HG03139 (cell line): ENCODE data around the gene DDX54.

Source experiments
- ATAC-seq: cut with Tn5 transposase; IDR thresholded peaks from one replicate; pipeline ENCODE4 v1.9.1; 2021; ENCODE audit not compliant: unreplicated experiment

DDX54 gene

DNA sequence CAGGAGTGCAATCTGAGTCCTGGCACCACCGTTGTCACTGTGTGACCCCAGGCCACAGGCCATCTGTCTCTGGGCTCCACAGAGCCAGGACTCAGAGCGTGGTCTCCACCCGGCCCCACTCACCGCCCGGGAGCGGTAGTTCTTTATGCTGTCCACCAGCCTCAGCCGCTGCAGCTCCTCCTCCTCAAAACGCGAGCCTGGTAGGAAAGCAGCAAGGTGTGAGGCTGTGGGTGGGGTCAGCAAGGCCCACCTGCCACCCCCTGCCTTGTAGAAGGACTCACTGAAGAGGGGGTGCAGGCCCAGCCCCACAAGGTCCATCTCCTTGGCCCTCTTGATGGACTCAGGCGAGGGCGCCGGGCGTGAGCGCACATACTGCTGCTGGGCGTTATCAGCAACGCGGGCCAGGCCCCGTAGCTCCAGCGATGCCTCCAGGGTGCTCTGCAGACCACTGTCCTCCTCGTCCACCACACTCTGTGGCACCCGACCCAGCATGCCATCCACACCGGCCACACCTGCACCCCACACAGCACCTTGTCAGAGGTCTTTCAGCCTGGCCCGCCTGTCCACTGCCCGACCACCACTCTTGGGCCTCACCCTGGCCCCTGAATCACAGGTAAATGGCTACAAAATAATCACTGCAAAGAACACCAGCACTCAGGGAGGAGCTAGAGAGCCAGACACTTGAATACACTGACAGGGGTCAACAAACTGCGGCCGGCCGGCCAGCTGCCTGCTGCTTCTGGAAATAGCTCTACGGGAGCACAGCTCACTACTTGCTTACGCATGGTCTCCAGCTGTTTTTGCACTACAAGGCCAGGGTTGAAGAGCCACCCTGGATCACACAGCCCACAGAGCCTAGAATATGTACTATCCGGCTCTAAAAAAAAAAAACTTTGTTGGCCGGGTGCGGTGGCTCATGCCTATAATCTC, 19.5 kb downstream of the DDX54 start:
- ATAC-seq: no peak

DNA sequence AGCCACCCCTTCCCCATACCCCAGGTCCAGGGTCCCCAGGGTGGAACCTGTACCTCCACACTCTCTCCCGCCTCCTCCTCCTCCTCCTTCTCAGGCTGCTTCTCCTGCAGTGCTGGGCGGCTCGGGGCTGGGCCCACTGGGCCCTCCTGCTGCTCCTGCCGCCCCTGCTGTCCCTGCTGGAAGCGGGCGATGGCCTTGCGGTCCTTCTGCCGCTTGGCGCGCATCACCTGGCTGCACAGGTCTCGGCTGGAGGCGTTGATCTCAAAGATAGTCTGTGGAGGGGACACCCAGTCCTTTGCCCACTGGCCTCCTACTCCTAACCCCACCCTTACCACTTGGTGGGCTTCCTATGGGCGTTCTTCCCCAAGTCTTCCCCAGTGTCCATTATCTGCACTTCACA, 21.3 kb downstream of the DDX54 start:
- ATAC-seq: no peak

DNA sequence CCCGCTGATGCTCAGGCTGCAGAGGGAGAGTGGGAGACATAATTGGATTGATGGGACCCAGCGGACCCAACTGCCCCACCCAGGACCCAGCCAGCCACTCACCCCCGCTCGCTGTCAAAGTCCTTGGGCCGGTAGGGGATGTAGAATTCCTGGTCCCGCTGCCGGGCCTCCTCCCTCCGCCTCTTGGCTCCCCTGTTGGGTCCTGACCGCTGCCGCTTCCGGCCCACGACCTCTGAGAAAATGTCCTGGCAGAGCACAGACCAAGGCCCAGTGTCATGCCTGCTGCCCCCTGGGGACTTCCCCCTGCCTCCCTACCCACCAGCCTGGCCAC, 22.3 kb downstream of the DDX54 start:
- no peak for ATAC-seq

DNA sequence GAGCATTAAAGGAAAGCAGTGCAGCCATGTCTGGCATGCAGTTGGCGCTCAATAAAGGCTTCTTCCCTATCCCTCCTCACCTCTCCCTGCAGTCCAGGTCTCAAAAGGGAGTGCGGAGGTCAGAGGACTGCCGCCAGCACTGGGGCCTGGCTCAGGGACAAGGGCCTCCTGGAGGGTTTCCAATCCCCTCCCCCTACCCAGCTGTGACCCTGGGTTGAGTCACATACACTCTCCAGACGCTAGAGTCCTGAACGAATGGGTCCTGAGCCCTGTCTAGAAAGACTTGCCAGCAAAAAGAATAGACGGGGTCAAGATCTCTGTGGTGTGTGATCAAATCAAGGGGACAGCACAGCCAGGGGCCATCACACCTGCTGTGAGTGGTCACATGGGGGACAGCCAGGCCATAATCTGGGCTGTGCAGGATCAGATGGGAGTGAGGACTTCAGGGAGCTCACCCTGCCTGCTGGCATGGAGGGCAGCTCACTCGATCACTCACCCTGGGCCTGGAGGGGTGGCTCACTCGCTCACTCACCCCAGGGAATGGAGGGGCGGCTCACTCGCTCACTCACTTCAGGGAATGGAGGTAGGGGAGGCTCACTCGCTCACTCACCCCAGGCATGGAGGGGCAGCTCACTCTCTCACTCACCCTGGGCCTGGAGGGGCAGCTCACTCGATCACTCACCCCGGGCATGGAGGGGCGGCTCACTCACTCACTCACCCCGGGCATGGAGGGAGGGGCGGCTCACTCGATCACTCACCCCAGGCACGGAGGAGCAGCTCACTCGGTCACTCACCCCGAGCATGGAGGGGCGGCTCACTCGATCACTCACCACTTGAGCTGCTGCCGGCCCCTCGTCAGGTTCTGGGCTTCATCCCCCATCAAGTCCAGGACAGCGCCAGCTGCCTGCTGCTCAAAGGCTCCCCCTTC, 22.9 kb downstream of the DDX54 start:
- ATAC-seq: no peak

DNA sequence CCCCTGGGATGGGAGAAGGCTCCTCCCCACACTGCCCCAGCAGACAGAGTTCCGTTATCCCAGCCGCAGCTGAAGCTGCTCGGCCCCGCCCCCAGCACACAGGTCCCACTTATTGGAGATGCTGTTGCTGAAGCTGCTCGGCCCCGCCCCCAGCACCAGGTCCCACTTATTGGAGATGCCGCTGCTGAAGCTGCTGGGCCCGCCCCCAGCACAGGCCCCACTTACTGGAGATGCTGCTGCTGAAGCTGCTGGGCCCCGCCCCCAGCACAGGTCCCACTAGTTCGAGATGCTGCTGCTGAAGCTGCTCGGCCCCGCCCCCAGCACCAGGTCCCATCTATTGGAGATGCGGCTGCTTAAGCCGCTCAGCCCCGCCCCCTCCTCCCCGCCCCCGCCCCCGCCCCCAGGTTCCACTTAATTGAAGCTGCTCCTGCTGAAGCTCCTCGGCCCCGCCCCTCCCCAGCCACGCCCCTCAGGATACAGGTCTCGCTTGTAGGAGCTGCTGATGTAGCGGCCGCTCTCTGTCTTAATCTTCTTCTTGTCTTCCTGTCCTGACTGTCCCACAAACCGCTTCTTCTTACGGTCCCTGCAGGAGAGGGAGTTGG, 23.8 kb downstream of the DDX54 start:
- ATAC-seq: no peak

DNA sequence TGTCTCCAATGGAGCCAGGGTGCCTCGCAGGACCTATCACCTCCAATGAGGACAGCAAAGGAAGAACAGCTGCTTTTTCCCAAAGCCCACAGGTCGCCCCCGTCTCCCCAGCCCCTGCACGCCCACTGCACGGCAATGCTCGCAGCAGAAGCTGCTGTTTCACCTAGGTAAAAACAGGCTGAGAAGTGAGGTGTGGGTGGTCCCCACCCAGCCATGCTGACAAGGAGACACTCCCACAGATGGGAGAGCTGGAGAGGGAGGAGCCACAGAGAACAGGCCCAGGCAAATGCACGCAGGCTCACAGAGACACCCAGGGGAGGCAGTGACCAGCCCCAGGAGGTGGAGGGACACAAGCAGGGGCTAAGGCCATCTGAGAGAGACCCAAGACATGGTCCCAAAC, 25.3 kb downstream of the DDX54 start:
- no peak for ATAC-seq

DNA sequence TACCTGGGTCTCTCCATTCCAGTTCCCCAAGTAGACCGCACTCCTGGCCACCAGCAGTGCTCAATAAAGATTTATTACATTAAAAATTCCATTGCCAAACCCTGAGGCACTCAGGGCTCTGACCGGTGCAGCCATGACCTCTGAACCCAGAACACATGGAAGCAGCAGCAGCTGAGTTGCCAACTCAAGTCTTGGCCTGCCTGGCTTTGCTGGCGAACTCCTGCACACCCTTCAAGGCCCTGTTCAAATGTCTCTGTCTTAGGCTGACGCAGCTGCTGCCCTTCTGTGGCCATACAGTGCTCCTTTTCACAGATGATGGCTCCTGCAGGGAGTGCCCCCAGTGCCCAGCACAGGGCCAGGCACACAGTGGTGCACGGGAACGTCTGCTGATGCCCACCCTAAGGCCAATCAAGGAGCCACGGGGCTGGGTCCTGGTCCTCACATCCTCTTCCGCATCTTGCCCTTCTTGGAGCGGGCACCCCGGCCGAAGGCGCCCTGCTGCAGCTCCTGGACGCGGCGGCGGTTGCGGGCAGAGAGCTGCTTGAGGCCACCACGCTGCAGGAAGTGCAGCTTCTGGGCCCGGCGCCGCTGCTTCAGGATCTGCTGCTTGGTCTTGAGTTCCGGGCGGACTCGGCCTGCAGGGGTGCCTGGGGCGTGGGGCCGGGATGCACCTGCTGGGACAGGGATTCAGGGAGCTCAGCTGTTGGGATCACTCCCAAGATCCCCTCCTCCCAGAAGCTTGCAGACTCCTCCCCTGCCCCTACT, 26.7 kb downstream of the DDX54 start:
- ATAC-seq: no peak

DNA sequence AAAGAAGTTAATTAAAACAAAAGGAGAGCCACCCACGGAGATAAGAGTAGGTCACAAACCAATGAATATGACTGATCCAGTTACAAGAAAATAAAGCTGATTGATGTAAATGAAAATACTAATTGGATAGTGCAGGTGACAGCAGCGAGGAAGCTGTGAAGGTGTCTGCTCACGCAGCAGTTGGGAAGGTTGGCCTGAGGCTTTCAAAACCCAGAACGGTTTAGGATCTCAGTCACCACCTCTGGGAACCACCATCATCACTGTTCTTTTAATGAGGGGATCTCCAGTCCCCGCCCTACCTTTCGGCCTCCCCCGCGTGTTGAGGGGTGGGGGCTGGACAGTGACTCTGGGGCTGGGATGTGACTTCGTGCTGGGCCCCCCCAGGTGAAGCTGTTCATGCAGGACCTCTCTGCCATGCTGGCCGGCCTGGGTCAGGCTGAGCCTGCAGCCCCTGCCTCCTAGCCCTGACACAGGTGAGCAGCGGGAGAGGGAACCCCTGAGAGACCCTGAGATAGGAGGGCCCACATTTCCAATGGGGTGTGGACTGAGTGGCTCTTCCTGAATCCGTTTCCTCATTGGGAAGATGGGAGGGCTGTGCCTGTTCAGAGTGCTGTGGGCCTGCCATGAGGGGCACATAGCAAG, 27.9 kb downstream of the DDX54 start:
- no peak for ATAC-seq

DNA sequence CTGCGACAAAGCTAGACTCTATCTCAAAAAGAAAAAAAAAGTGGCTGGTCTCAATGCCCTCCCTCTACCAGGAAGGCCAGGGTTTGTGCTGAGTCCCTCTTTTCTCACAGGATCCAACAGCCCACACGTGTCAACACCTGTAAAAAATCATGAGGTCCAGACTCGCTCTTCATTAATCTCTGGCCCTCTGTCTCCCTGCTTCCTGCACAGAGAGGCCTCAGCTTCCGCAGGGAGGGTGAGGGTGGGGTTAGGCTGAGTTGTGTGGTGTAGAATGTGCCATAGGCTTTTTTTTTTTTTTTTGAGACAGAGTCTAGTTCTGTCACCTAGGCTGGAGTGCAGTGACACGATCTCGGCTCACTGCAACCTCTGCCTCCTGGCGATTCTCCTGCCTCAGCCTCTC, 29.6 kb downstream of the DDX54 start:
- ATAC-seq: no peak

DNA sequence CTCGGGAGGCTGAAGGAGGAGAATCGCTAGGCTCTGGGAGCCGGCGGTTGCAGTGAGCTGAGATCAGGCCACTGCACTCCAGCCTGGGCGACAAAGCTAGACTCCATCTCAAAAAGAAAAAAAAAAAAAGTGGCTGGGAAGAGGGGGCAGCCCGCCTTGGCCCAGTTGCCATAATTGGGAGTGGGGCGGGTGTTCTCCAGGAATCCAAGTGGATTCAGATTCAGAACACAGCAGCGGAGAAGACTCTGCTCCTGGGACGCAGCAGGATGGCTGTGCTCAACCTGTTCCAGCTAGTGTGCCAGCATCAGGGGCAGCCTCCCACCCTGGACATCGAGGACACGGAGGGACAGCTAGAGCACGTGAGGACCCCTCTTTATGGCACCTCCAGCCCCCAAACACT, 30.2 kb downstream of the DDX54 start:
- ATAC-seq: no peak

DNA sequence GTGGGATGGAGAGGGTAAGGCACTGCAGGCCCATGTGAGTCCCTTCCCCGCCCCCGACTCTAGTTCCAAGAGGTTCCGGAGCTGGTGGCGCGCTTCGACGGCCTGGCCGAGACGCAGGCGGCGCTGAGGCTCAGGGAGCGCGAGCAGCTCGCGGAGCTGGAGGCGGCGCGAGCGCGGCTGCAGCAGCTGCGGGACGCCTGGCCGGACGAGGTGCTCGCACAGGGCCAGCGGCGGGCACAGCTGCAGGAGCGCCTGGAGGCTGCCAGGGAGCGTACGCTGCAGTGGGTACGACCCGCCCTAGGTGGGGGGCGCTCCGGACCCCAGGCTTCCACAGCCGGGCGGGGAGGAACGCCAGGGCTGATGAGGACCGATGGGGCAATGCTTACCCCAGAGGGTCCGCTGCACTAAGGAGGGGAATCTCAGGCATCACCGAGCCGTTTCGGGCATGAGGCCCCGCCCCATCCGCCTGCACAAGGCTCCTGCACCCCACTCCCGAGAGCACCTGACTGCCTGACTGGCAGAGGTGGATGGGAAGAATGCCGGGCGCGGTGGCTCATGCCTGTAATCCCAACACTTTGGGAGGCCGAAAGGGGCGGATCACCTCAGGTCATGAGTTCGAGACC, 30.8 kb downstream of the DDX54 start:
- ATAC-seq: no peak

DNA sequence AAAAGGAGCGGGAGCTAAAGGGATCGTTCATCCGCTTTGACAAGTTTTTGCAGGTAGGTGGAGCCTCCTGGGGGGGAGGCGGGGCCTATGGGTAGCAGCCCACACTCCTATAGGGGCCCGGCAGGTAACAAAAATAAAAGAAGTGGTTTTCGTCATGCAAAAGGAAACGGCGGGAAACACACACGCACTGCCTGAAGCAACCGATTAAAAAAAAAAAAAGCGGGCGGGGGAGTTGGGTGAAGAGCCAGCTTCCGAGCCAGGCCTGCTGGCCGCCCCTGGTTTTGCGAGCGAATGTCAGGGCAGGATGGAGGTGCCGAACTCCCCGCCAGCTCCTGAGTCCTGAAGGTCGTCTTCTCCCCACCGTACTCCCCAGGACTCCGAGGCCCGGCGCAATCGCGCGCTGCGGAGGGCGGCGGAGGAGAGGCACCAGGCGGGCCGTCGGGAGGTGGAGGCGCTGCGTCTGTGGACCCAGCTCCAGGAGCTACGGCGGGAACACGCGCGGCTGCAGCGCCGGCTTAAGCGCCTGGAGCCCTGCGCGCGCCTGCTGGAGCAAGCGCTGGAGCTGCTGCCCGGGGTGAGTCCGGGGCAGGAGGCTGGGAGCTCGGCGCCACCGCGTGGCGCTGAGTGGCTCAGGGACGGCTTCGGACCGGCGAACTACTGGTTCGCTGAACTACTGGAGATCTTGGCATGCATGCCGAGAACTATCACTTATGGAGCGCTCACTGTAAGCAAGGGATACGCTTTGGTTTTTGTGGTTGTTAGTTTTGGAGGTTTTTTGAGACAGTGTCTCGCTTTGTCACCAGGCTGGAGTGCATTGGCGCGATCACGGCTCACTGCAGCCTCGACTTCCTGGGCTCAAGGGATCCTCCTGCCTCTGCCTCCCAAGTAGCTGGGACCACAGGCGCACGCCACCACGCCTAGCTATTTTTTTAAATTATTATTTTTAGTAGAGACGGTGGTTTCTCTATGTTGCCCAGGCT, 32.2 kb downstream of the DDX54 start:
- ATAC-seq: no peak

DNA sequence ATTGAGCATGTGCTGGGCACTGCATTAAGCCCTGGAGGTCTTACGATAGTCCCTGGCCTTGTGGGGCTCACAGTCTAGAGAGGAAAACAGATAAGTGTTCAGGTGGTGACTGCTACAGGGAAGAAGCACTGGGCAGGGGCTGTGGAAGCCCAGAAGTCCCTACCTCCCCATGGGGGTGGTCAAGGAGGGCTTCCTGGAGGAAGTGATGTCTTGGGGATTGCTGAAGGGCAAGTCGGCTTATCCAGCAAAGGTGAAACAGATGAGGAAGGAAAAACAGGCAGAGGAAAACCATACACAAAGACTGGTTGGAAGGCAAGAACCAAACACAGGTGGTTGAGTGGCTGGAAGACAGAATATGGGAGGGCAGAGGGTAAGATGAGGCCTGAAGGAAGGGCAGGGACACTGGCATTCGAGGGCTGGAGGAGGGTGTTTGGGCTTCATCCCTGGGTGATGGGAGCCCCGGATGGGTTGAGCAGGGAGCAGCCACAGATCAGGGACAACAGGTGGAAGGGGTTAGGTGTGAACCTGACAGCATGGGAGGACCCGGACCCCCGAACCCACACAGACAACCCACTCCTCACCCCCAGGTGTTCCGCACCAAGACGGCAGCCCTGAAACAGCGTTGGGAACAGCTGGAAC, 33.0 kb downstream of the DDX54 start:
- ATAC-seq: no peak

DNA sequence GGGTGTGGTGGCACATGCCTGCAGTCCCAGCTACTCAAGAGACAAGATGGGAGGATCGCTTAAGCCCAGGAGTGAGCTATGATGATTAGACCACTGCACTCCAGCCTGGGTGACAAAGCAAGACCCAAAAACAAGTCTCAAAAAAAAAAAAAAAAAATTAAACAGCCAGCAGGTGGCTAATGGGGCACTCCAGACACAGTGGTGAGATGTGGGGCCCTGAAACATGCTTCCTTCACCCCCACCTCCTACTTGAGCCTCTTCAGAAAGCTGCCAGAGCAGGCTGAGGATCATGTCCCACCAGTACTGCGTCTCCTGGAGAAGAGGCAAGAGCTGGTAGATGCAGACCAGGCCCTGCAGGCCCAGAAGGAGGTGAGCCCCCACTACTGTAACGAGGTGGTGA, 33.6 kb downstream of the DDX54 start:
- ATAC-seq: no peak

DNA sequence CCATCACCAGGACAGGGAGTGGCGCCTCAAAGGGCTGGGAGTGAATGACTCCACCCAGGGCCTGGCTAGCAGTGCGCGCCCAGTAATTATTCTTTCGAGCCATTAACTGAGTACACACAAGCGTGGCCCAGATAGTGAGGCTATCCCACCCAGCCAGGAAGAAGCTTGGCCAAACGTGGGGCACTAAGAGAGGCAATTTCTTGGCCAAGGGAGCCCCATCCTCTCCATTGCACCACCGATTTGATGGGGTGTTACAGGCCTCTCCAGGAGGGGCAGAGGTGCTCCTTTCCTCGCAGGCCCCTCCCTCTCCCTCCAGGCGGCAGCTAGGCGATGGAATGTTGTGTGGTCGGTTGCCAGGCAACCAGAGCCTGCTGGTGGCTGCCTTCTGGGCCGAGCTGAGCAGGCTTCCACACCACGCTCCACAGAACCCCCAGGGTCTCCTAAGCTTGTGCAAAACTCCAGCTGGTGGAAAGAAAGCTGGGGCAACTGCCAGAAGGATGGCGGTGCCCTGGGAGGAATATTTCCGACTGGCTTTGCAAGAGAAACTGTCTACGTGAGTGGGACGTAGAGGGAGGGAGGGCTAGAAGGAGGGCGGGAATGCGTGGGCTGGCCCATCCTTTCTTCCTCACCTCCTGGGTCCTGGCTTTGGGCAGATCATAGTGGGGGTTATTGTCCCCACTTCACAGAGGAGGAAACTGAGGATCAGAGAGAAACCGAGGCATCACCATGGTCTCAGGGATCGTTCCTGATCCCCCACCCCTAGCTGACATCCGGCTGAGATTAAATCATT, 35.7 kb downstream of the DDX54 start, which contains the start of gene CFAP73:
Gene CFAP73 (plus strand): TSS at position 364 of the 790 bp plus-strand sequence. CDS start 134 bp downstream, at position 498.
- ATAC-seq: no peak

DNA sequence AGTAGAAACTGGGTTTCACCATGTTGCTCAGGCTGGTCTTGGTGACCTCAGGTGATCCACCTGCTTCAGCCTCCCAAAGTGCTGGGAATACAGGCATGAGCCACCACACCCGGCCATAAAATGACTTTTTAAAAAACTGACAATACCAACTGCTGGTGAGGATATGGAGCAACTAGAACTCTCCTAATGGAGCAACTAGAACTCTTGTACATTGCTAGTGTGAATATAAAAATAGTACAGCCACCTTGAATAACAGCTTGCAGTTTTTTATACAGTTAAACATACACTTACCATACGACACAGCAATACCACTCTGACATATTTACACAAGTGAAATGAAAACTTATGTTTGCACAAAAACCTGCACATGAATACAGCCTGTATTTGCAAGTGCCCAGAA, 38.3 kb downstream of the DDX54 start:
- ATAC-seq: no peak
